NT2/D1 (cell line): ENCODE data around the gene KLHDC10.
A peak's percentile ranks its signal among the peaks of the same experiment; 100 is the strongest.

ENCODE experiments used
- DNase-seq: peaks from one replicate; pipeline ENCODE4 v3.0.0-alpha.2; 2011; ENCODE audit warnings: low read depth, low spot score
- H3K27me3 ChIP-seq: 2 replicates; pipeline ENCODE4 v1.6.0; 2011; ENCODE audit warnings: mild to moderate bottlenecking; ENCODE audit not compliant: insufficient read length, insufficient read depth
- H3K36me3 ChIP-seq: 2 replicates; pipeline ENCODE4 v1.6.1; 2011; ENCODE audit warnings: mild to moderate bottlenecking, low read length, mixed read lengths; ENCODE audit not compliant: insufficient read depth, insufficient read length
- H3K4me1 ChIP-seq: 2 replicates; pipeline ENCODE4 v1.5.1; 2011; ENCODE audit not compliant: insufficient read depth, insufficient read length
- H3K4me3 ChIP-seq: 2 replicates; pipeline ENCODE4 v1.5.1; 2011; ENCODE audit warnings: low read depth; ENCODE audit not compliant: insufficient read length
- H3K9ac ChIP-seq: 2 replicates; pipeline ENCODE4 v1.6.0; 2011; ENCODE audit warnings: low read depth; ENCODE audit not compliant: insufficient read length
- H3K9me3 ChIP-seq: 2 replicates; pipeline ENCODE4 v1.5.1; 2011; ENCODE audit warnings: mild to moderate bottlenecking, low read length; ENCODE audit not compliant: insufficient read depth
- SUZ12 ChIP-seq: IDR thresholded peaks from 2 replicates; pipeline ENCODE4 v1.6.1; 2011; ENCODE audit not compliant: insufficient read length, insufficient read depth; ENCODE audit errors: extremely low read depth
- YY1 ChIP-seq: IDR thresholded peaks from 2 replicates; pipeline ENCODE4 v1.6.1; 2011; ENCODE audit not compliant: insufficient read length, insufficient read depth
- ZNF274 ChIP-seq: IDR thresholded peaks from 2 replicates; pipeline ENCODE4 v1.6.1; 2011; ENCODE audit warnings: mild to moderate bottlenecking, low read depth, low read length

KLHDC10 gene

DNA sequence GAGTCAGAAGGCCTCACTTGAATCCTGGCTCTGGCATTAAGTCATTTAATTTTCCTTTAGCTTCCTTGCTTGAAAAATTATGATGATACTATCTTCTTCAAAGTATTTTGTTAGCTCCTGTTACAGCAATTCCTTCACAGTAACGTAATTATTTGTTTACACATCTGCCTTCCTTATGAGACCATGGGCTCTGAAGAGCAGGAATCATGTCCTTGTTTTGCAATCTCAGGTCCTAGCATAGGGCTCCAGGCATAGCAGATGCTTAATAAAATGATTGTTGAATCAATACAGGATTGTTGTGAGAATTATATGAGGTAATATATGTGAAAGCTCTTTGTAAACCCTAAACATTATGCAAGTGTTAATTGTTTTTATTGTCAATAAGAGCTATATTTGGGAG is 25.5 kb downstream of the KLHDC10 start:
- DNase-seq = no peak
- TF ChIP-seq ZNF274 (no peak), SUZ12 (no peak), YY1 (no peak)
- Histone ChIP-seq H3K27me3 (no peaks in the 10 kb centered on the region), H3K4me3 (no peak overlapping the region), H3K9ac (no peak overlapping the region), H3K36me3 (no peaks in the 10 kb centered on the region), H3K9me3 (no peaks in the 10 kb centered on the region), H3K4me1 (no peaks in the 10 kb centered on the region)

DNA sequence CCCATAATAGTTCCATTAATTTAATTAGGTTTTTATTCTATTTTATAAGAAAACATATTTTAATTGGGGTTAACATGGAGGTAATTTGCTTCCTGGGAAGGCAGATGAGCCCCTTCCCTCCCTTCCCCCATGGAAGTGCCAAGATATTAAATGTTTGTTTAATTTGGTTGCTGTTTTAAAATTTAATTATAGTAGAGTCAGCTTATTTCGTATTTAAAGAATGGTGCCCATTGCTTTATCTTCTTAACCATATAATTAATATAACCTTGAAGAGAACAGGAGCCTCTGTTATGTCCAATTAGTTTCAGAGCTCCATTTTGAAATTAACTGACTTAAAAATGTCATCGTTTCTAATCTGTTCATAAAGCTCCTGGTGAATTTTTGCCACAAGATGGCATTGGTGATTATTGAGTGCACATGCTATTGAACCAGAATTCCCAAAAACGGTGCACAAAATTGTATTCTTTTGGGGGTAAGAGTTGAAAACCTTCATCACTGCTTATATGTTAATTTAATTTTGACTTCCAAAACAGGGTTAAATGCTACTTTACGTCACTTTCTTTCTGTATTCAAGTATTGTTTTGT is 26.0 kb downstream of the KLHDC10 start:
- TF ChIP-seq YY1 = no peak
- TF ChIP-seq ZNF274 = no peak
- no peak for TF ChIP-seq SUZ12
- no peaks in the 10 kb centered on the region for H3K4me1 ChIP-seq
- no peak for DNase-seq

DNA sequence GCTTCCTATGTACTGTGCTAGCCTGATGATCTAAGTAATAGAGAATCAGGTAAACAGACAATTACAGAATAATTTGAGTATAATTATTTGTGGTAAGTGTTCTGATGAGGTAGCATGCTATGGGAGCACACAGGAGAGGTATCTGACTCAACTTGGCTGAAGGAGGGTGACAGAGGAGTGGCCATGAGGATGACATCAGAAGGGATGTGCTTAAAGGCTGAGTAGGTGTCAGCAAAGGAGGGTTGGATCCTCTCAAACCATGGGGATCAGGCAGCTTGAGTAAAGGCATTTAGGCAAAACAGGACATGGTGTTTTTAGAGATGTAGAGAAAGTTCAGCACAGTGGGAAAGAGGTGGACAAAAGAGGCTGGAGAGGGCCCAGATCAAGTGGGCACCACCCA is 29.0 kb downstream of the KLHDC10 start:
- H3K9ac ChIP-seq = no peak overlapping the region
- H3K4me1 ChIP-seq = no peaks in the 10 kb centered on the region
- no peaks in the 10 kb centered on the region for H3K9me3 ChIP-seq
- no peaks in the 10 kb centered on the region for H3K36me3 ChIP-seq
- no peak overlapping the region for H3K4me3 ChIP-seq
- H3K27me3 ChIP-seq = no peaks in the 10 kb centered on the region
- TF ChIP-seq YY1 = no peak
- no peak for DNase-seq

More for the DNA sequence above, 26.0 kb downstream of the KLHDC10 start:
- Histone ChIP-seq H3K27me3 (no peaks in the 10 kb centered on the region), H3K9me3 (no peaks in the 10 kb centered on the region), H3K9ac (no peak overlapping the region), H3K4me3 (no peak overlapping the region), H3K36me3 (no peaks in the 10 kb centered on the region)

DNA sequence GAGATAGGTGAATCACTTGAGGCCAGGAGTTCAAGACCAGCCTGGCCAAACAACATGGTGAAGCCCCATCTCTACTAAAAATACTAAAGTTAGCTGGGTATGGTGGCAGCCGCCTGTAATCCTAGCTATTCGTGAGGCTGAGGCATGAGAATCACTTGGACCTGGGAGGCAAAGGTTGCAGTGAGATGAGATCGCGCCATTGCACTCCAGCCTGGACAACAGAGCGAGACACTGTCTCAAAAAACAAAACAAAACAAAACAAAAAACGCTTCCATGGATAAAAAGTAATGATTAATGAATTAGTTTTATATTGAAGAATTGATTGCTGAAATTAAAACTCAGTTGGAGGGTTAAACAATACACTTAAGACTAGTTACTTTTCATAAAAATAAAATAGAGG is 32.3 kb downstream of the KLHDC10 start:
- Histone ChIP-seq H3K9ac (no peak overlapping the region), H3K9me3 (no peaks in the 10 kb centered on the region), H3K36me3 (no peaks in the 10 kb centered on the region), H3K27me3 (no peaks in the 10 kb centered on the region), H3K4me3 (no peak overlapping the region), H3K4me1 (no peaks in the 10 kb centered on the region)
- TF ChIP-seq SUZ12 (no peak), YY1 (no peak), ZNF274 (no peak)
- no peak for DNase-seq

DNA sequence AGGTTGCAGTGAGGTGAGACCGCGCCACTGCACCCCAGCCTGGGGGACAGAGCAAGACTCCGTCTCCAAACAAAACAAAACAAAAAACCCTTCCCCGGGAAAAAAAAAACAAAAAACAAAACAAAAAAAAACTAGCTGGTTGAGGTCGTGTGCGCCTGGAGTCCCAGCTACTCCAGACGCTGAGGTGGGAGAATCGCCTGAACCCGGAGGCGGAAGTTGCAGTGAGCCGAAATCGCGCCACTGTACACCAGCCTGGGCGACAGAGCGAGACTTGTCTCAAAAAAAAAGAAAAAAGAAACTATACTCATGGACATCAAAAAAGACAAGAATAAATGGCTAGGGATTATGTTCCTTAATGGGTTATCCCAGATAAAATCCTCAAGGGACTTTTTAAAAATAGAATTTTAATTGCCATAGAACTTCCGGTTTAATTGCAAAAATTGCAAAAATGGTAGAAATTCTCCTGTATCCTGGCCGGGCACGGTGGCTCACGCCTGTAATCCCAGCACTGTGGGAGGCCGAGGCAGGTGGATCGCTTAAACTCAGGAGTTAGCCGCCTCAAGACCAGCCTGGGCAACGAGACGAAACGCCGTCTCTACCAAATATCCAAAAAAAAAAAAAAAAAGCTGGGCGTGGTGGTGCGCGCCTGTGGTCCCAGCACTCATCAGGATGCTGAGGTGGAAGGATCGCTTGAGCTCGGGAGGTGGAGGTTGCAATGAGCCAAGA is 37.8 kb downstream of the KLHDC10 start:
- no peaks in the 10 kb centered on the region for H3K4me1 ChIP-seq
- TF ChIP-seq ZNF274 (no peak), YY1 (no peak)
- H3K9ac ChIP-seq = peak overlapping the region; percentile 67
- H3K9me3 ChIP-seq = no peaks in the 10 kb centered on the region
- no peaks in the 10 kb centered on the region for H3K27me3 ChIP-seq
- no peaks in the 10 kb centered on the region for H3K36me3 ChIP-seq
- DNase-seq = peak; percentile 27
- peak overlapping the region; percentile 45 for H3K4me3 ChIP-seq

DNA sequence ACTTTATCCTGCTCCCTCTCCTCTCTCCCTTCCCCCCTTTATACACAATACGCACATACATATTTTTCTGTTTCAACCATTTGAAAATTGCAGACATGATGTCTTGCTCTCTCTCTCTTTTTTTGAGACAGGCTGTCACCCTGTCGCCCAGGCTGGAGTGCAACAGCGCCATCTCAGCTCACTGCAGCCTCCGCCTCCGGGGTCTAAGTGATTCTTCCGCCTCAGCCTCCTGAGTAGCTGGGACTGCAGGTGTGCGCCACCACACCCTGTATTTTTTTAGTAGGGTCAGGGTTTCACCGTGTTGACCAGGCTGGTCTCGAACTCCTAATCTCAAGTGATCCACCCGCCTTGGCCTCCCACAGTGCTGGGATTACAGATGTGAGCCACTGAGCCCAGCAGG is 38.5 kb downstream of the KLHDC10 start:
- peak; percentile 18 for DNase-seq
- no peaks in the 10 kb centered on the region for H3K36me3 ChIP-seq
- H3K4me3 ChIP-seq = no peak overlapping the region
- TF ChIP-seq YY1 (no peak), ZNF274 (no peak), SUZ12 (no peak)
- no peak overlapping the region for H3K9ac ChIP-seq
- H3K9me3 ChIP-seq = no peaks in the 10 kb centered on the region
- no peaks in the 10 kb centered on the region for H3K27me3 ChIP-seq
- no peaks in the 10 kb centered on the region for H3K4me1 ChIP-seq

DNA sequence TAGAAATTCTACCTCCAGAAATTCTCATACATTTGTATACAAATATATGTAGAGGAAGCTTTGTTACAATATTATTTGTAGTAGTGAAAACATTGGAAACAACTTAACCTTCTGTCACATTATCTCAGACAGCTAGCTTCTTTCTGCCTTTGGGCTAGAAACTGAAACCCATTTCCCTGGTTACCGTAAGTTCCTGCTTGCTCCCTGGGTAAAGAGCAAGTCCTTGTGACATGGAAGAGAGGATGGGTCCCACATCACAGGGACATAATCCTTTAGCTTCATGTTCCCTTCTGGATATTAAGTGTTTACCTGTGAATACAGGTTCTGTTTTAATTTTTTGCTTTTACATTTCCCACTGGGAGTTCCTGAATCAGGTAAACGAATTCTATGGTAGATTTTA is 41.8 kb downstream of the KLHDC10 start:
- Histone ChIP-seq H3K4me3 (no peak overlapping the region), H3K4me1 (no peaks in the 10 kb centered on the region), H3K9me3 (no peaks in the 10 kb centered on the region), H3K9ac (no peak overlapping the region), H3K36me3 (no peaks in the 10 kb centered on the region), H3K27me3 (no peaks in the 10 kb centered on the region)
- no peak for DNase-seq
- TF ChIP-seq YY1 (no peak), ZNF274 (no peak), SUZ12 (no peak)
